COR-L47 (cell line): ENCODE data around the gene SYNJ1.
A peak's percentile ranks its signal among the peaks of the same experiment; 100 is the strongest.
"Not testable (repeated sequence)": the region's sequence is repeated elsewhere in the genome, so short reads cannot be mapped to it uniquely, and the experiment has no call there.

Experiments used
- DNase-seq: peaks from one replicate; lab custom pipeline; 2025; lab: John Stamatoyannopoulos, UW

Gene SYNJ1, protein sequence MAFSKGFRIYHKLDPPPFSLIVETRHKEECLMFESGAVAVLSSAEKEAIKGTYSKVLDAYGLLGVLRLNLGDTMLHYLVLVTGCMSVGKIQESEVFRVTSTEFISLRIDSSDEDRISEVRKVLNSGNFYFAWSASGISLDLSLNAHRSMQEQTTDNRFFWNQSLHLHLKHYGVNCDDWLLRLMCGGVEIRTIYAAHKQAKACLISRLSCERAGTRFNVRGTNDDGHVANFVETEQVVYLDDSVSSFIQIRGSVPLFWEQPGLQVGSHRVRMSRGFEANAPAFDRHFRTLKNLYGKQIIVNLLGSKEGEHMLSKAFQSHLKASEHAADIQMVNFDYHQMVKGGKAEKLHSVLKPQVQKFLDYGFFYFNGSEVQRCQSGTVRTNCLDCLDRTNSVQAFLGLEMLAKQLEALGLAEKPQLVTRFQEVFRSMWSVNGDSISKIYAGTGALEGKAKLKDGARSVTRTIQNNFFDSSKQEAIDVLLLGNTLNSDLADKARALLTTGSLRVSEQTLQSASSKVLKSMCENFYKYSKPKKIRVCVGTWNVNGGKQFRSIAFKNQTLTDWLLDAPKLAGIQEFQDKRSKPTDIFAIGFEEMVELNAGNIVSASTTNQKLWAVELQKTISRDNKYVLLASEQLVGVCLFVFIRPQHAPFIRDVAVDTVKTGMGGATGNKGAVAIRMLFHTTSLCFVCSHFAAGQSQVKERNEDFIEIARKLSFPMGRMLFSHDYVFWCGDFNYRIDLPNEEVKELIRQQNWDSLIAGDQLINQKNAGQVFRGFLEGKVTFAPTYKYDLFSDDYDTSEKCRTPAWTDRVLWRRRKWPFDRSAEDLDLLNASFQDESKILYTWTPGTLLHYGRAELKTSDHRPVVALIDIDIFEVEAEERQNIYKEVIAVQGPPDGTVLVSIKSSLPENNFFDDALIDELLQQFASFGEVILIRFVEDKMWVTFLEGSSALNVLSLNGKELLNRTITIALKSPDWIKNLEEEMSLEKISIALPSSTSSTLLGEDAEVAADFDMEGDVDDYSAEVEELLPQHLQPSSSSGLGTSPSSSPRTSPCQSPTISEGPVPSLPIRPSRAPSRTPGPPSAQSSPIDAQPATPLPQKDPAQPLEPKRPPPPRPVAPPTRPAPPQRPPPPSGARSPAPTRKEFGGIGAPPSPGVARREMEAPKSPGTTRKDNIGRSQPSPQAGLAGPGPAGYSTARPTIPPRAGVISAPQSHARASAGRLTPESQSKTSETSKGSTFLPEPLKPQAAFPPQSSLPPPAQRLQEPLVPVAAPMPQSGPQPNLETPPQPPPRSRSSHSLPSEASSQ (N-terminal part only)

GRCh38 chr21:32727687-32728455 lies at the start of gene SYNJ1:
Gene SYNJ1, minus strand, starts transcription at chr21:32728013. Its CDS starts 1,118 bp downstream, at chr21:32726895.
- DNase-seq: peak; percentile 84

GRCh38 chr21:32777269-32777668 lies 49.5 kb upstream of the SYNJ1 start:
- DNase-seq: no peak

GRCh38 chr21:32776743-32777142 lies 48.9 kb upstream of the SYNJ1 start:
- DNase-seq: no peak

DNA sequence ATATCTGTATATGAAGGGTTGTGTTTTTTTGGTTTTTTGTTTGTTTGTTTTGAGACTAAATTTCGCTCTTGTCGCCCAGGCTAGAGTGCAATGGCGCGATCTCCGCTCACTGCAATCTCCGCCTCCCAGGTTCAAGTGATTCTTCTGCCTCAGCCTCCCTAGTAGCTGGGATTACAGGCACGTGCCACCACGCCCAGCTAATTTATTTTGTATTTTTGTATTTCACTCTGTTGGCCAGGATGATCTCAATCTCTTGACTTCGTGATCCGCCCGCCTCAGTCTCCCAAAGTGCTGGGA lies 45.2 kb upstream of the SYNJ1 start:
- not testable (repeated sequence) for DNase-seq

GRCh38 chr21:32772281-32773047 lies 44.7 kb upstream of the SYNJ1 start:
- DNase-seq: peak; percentile 38

GRCh38 chr21:32770871-32771523 lies 43.2 kb upstream of the SYNJ1 start:
- DNase-seq: peak; percentile 39

DNA sequence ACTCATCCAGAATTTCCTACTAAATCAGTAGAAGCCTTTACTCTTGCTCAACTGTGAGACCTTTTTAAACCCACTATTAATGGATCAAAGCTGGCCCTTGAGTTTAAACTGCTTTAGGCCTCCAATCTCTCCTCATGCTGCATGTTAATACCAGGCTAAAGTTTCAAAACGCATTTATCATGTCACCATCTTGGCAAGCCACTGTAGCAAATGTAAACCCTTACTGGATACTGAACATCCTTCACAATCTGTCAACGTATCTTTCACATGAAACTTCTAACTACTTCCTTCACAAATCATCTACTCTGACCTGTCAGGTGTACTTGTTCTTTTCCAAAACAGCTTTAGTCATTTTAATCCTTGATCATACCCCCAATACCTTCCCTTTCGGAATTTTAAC lies 40.7 kb upstream of the SYNJ1 start:
- no peak for DNase-seq

- DNase-seq: no peak
Observed at GRCh38 chr21:32765058-32765457, 37.2 kb upstream of the SYNJ1 start.

GRCh38 chr21:32764186-32764585 lies 36.4 kb upstream of the SYNJ1 start:
- no peak for DNase-seq

- no peak for DNase-seq
Observed at GRCh38 chr21:32757804-32758203, 30.0 kb upstream of the SYNJ1 start.

DNA sequence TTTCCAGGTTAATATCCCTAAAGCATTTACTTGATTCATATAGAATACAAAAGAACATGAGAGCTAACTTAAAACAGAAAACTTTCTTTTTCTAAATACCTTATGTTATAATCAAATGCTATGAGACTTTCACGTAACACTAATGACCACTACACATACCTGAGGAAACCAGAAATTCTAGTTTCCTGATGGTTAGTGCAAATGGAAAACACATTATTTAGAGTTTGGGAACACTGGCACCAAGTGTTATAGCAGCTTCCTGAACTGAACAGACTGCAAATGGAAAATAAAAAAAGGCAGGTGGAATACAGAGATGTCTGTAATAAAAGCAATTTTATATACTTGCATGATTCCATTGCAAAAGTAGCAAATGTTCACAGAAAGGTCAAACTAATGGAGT lies 28.3 kb upstream of the SYNJ1 start:
- DNase-seq: no peak

- DNase-seq: no peak
Observed at GRCh38 chr21:32753818-32754585, 26.2 kb upstream of the SYNJ1 start.

- DNase-seq: no peak
Observed at GRCh38 chr21:32750405-32750804, 22.6 kb upstream of the SYNJ1 start.

DNA sequence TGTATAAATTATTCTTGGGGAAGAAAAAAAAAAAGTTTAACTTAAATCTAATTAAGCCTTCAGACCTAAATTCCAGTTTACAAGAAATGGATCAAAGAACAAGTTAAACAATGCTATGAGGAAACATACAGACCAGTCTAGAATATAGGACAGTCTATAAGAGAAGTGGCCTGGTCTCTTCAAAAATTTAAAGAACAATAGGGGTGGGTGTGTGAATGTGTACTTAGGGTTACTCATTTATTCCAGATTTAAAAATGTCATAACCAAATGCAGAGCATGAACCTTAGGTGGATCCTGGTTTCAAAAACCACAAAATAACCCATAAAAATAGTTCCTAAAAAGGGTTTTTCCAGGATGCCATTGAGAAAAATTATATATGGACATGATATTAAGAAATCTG lies 21.8 kb upstream of the SYNJ1 start:
- DNase-seq: no peak

DNA sequence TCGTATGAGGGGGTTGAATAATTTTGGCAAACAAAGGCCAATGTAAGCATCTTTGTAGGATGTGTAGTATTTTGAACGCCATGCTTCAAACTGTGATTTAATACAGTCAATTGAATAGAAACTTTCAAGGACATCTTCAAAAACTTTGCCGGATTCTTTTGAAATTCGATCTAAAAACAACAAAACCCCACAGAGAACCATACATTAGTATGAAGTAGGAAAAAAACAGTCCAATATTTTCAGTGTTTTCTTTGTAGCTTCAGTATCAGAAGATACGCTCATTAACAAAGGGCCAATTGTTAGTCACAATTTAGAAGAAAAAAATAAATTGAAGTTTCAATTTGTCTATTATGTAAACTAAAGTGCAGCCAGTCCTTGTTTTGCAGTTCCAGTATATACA lies 20.7 kb upstream of the SYNJ1 start:
- no peak for DNase-seq

GRCh38 chr21:32747396-32747795 lies 19.6 kb upstream of the SYNJ1 start:
- no peak for DNase-seq

GRCh38 chr21:32746711-32747110 lies 18.9 kb upstream of the SYNJ1 start:
- DNase-seq: not testable (repeated sequence)

DNA sequence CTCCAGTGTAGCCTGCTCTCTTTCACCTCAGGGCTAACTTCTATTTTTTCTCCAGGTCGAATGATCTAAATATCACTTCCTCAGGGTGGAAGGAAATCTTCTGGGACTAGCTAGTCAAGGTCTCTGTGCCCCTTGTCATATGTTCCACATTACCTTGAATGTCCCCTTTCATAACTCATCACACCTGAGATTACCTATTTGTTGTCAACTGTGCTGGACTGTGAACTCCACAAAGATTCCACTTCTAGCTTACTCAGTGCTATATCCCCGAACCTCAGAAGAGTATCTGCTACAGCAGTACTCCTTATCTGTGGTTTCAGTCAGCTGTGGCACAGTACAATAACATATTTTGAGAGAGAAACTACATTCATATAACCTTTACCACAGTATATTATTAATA lies 14.6 kb upstream of the SYNJ1 start:
- no peak for DNase-seq

GRCh38 chr21:32741336-32741735 lies 13.5 kb upstream of the SYNJ1 start:
- DNase-seq: no peak

DNA sequence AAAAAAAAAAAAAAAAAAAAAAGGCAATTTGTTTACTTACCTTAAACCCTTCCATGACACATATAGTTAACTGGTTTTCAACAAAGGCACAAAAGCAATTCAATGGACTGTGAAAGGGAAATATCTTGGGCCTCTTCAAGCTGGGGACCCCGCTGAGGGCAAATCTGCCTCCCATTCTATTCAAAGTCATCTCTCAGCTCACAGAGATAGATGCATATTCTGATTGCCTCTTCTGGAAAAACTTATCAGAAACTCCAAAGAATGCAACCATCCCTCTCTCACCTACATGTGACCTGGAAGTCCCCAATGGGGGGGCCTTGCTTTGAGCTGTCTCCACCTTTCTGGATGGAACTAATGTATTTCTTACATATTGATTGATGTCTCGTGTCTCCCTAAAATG lies 12.1 kb upstream of the SYNJ1 start:
- DNase-seq: no peak
